CD4-positive, alpha-beta T cell treated with Interleukin-12 subunit alpha and Interleukin-12 subunit beta, for 1 hour (primary cell): ENCODE data around the gene FAM185A.
"Not testable (repeated sequence)": the region's sequence is repeated elsewhere in the genome, so short reads cannot be mapped to it uniquely, and the experiment has no call there.

Experiments used
- DNase-seq: peaks from one replicate; pipeline ENCODE4 v3.0.0-alpha.2; 2020

FAM185A gene

GRCh38 chr7:102833343-102833742, 84.5 kb downstream of the FAM185A start:
- DNase-seq: no peak

DNA sequence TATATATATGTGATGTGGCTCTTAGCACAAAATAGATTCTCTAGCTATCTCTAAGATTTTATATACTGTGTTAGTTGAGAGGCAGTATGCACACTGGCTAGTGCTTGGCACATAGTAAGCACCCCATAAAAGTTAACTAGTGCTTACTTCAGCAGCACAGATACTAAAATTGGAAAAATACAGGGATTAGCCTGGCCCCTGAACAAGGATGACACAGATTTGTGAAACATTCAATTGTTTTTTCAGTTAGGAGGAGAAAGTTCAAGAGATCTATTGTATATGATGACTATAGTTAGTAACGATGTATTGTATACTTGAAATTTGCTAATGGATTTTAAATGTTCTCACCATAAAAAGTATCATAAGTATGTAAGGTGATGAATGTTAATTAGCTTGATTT, 85.7 kb downstream of the FAM185A start:
- no peak for DNase-seq

DNA sequence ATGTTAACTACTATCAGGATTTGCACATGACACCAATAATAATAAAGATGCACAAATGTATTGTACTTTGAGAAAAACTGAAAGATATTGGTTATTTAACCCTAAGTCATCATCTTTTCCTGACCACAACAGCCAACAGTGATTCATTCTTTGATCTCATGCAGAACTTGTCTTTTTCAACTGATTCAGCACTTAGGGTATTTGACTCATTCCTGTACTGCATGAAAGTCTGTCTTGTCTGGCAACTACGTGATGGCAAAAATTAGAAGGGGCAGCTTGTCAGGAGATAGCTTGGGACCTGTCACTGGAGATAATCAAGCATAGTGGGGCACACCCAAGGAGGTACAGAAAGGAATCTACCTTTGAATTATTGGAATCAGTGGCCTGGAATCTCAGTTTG, 86.2 kb downstream of the FAM185A start:
- no peak for DNase-seq

GRCh38 chr7:102836191-102836919, 87.6 kb downstream of the FAM185A start:
- DNase-seq: no peak

DNA sequence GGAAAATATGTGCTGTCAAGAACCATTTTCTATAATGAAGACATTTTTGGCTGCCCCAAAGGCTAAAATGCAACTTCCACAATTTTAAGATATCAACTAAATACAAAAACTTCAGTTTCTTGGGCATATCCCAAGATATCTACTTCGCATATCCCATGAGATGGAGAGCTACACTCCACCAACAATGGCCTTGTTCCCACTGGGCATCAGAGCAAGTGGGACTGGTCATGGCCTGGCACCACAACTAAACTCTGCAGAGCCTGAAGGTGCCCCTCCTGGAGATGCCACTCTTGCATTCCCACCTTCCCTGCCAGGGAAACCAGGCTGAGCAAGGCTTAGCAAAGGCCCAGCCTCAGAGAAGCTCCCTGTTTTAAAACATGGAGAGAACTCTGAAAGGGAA, 88.2 kb downstream of the FAM185A start:
- DNase-seq: no peak

GRCh38 chr7:102837802-102838201, 89.0 kb downstream of the FAM185A start:
- DNase-seq: no peak

- DNase-seq: not testable (repeated sequence)
These were observed 89.8 kb downstream of the FAM185A start for GRCh38 chr7:102838572-102839101.

- DNase-seq: no peak
These were observed 91.6 kb downstream of the FAM185A start for GRCh38 chr7:102840404-102840803.

GRCh38 chr7:102841290-102841689, 92.5 kb downstream of the FAM185A start:
- no peak for DNase-seq

GRCh38 chr7:102842284-102842683, 93.5 kb downstream of the FAM185A start:
- DNase-seq: no peak

DNA sequence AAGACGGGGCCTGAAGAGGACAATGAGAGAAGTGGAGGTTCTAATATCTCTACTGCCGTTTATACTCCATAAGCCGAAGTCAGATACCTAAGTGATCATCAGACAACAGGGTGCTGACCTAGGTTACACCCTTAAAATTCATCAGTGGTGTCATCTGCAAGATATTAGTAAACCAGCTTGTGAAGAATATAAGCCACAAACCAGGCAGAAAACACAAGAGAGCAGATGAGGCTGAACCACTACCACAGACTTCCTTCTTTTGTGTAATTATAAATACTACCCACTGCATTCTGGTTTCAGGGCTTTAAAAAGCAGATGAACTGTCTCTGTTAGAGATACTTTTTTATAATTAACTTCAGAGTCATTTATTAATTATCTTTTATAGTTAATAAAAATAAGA, 95.1 kb downstream of the FAM185A start:
- no peak for DNase-seq

- DNase-seq: no peak
These were observed 96.5 kb downstream of the FAM185A start for GRCh38 chr7:102845346-102845745.

DNA sequence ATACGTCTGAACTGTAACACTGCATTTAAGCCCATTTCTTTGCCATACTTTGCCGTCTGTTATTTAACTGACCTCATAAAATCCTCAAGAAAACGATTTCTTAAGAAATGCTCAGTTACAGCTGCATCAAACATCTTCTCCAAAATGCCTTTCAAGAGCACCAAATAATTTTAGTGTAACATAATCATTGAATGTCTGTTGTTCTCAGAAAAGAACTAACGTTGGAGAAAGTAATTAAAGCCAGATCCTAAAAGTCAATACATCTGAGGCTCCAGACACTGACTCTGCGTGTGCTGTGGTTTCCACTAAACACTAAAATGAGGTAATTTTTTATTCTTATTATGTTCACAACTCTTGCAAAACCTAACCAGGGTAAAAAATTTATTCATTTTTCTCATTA, 100.3 kb downstream of the FAM185A start:
- DNase-seq: no peak

GRCh38 chr7:102849538-102849937, 100.7 kb downstream of the FAM185A start:
- DNase-seq: no peak

- no peak for DNase-seq
These were observed 107.2 kb downstream of the FAM185A start for GRCh38 chr7:102856036-102856435.
